ENCODE data around the gene ABCA4. TPM values are rescaled to one million over a fixed set of nuclear protein-coding genes. Genes with fewer than 3 reads are reported as not detected.

ABCA4 gene
- total and polyA plus RNA-seq, 2 donors (not counting 3 experiments of a cell fraction or from before 2014, with no cell fraction given): 2.3 to 4.9 TPM

DNA sequence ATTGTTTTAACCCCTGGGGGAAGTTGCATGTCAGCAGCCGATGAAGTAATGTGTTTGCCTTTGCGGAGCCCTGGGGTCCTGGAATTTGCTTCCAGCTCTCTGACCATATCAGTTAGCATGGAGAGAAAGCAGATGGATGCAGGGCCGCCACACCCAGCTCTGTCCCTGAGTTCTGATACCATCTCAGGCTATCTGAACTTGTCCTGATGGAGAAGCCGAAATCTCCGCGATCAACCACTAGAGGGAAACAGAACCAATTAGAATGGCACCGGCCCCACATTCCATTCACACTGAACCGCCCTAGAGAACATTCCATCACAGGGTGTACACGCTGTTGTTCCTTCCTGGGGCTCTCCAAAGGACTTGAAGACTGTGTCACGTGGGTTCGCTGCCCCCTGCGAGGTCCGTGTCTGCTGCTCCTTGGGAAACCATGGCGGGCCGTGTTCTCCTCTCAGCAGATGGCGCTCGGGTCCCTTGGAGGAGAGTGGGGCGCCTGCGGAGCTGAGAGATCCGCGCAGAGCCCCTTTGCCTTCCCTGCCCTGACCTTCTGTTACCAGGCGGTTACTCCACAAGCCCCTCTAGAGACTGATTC, 75.4 kb downstream of the ABCA4 start:
- dilution Hi-C loops (cut with MboI; ENCODE audit: extremely low pct_ligation_motif_present, low sequenced_read_pairs) (no loop called here), intact Hi-C loops (cut with micrococcal nuclease) (loop anchor here (1.0 to 2.0 kb wide), 6 partner anchors 16 to 291 kb away; no protein-coding TSS in a partner anchor)
- H3K36me3 ChIP-seq (ENCODE audit: control insufficient read depth in 2 of 2, extremely low read depth in 1 of 2, insufficient read depth in 2 of 2, low read length in 2 of 2): no peaks in the 10 kb centered on the region
- no peaks in the 10 kb centered on the region for H3K9me1 ChIP-seq (replicated peaks; ENCODE audit: control insufficient read depth, extremely low read depth, insufficient read depth, low read length)
- H3K9ac ChIP-seq (replicated peaks; ENCODE audit: extremely low read depth, insufficient read depth, low read length): peak overlapping the region; percentile 64
- H3K79me2 ChIP-seq (ENCODE audit: control insufficient read depth, insufficient read depth, low read length): no peaks in the 10 kb centered on the region
- POLR2A ChIA-PET: interaction anchor here (0.6 to 2.6 kb wide), 4 partner anchors 25 to 290 kb away, joined by 3 to 6 read pairs (median 4); no protein-coding TSS in a partner anchor
- H4K20me1 ChIP-seq (replicated peaks; ENCODE audit: control insufficient read depth, extremely low read depth, insufficient read depth, low read length): no peaks in the 10 kb centered on the region
- H3K4me3 ChIP-seq (replicated peaks in 1 of 3; ENCODE audit: insufficient read depth in 1 of 3, low read depth in 1 of 3, low read length in 3 of 3): no peak overlapping the region
- peaks cover 65% of the 10 kb centered on the region for H3K4me1 ChIP-seq (ENCODE audit: control insufficient read depth, extremely low read depth, insufficient read depth, low read length)
- no peaks in the 10 kb centered on the region for H3K9me3 ChIP-seq (replicated peaks; ENCODE audit: control insufficient read depth, insufficient read depth, low read length)
- no peaks in the 10 kb centered on the region for H3K27me3 ChIP-seq (ENCODE audit: control insufficient read depth in 2 of 2, insufficient read depth in 2 of 2, low read length in 2 of 2)
- peak overlapping the region; percentile 23 for H2AFZ ChIP-seq (ENCODE audit: low read depth, low read length)
- TF ChIP-seq GATA2 (IDR thresholded peaks at IDR 0.05; ENCODE audit: insufficient read depth, insufficient read length, low read depth, low read length): peak; percentile 93
- TF ChIP-seq MYC (IDR thresholded peaks at IDR 0.05; ENCODE audit: low read depth, low read length): no peak
- TF ChIP-seq, protein P1, sequence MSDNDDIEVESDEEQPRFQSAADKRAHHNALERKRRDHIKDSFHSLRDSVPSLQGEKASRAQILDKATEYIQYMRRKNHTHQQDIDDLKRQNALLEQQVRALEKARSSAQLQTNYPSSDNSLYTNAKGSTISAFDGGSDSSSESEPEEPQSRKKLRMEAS (IDR thresholded peaks at IDR 0.05; ENCODE audit: insufficient read depth, insufficient read length): peak; percentile 97
- peak; percentile 94 for TF ChIP-seq POLR2AphosphoS5 (IDR thresholded peaks at IDR 0.05; ENCODE audit: insufficient read depth, low read depth, low read length)
- TF ChIP-seq FOS (IDR thresholded peaks at IDR 0.05; ENCODE audit: borderline replicate concordance, insufficient read depth, low read length): no peak
- peak; percentile 80 for TF ChIP-seq POLR2A (IDR thresholded peaks at IDR 0.05; ENCODE audit: low read depth, low read length)
- TF ChIP-seq, protein P2, sequence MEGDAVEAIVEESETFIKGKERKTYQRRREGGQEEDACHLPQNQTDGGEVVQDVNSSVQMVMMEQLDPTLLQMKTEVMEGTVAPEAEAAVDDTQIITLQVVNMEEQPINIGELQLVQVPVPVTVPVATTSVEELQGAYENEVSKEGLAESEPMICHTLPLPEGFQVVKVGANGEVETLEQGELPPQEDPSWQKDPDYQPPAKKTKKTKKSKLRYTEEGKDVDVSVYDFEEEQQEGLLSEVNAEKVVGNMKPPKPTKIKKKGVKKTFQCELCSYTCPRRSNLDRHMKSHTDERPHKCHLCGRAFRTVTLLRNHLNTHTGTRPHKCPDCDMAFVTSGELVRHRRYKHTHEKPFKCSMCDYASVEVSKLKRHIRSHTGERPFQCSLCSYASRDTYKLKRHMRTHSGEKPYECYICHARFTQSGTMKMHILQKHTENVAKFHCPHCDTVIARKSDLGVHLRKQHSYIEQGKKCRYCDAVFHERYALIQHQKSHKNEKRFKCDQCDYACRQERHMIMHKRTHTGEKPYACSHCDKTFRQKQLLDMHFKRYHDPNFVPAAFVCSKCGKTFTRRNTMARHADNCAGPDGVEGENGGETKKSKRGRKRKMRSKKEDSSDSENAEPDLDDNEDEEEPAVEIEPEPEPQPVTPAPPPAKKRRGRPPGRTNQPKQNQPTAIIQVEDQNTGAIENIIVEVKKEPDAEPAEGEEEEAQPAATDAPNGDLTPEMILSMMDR (IDR thresholded peaks at IDR 0.05; ENCODE audit: extremely low read depth in 1 of 2, insufficient read depth in 1 of 2, low read depth in 1 of 2, low read length in 2 of 2): peak; percentile 66 to 89
- peak; percentile 18 for TF ChIP-seq JUN (IDR thresholded peaks at IDR 0.05; ENCODE audit: borderline replicate concordance, insufficient read depth, insufficient read length, low read depth)
- FAIRE-seq (peak; percentile 100), DNase-seq (ENCODE audit: low read depth, low spot score) (peak; percentile 97)
- H3K4me2 ChIP-seq (ENCODE audit: insufficient read depth, low read length): no peak overlapping the region
- CTCF ChIA-PET: interaction anchor here (0.6 to 32.6 kb wide), 42 partner anchors 9 to 418 kb away, joined by 3 to 1439 read pairs (median 4); partner anchors contain the start of gene ARHGAP29
- no TSS peak for BruUV-seq (replicated peaks)
- peak overlapping the region; percentile 89 for H3K27ac ChIP-seq (ENCODE audit: insufficient read depth, low read depth, low read length)

Data from endothelial cell of umbilical vein (primary cell).